HL-60 (cell line): ENCODE results near the gene NEDD4.

Experiments
- POLR2AphosphoS5 ChIP-seq: IDR thresholded peaks from 2 replicates; pipeline ENCODE4 v1.6.1; 2012; ENCODE audit warnings: low read depth
- SPI1 ChIP-seq: IDR thresholded peaks from 2 replicates; pipeline ENCODE4 v1.6.1; 2012; ENCODE audit warnings: low read depth, mild to moderate bottlenecking, borderline replicate concordance
- TF ChIP-seq, protein P1 (sequence below): IDR thresholded peaks from one replicate; pipeline ENCODE4 v1.5.1; 2011; ENCODE audit warnings: low read length, control low read depth, inconsistent platforms; ENCODE audit not compliant: insufficient read depth
- TF ChIP-seq, protein P2 (sequence below): IDR thresholded peaks from 2 replicates; pipeline ENCODE4 v1.6.1; 2012; ENCODE audit warnings: low read depth; ENCODE audit not compliant: insufficient replicate concordance

DNA sequence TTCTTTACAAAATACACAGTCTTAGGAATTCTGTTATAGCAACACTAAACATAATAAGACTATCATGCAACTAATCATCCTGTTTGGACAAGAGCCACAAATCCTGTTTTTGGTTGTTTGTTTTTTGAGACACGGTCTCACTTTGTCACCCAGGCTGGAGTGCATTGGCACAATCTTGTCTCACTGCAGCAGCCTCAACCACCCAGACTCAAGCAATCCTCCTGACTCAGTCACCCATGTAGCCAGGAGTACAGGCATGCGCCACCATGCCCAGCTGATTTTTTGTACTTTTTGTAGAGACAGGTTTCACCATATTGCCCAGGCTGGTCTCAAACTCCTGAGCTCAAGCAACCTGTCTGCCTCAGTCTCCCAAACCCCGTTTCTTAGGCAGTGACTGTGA lies 28.3 kb downstream of the NEDD4 start:
- TF ChIP-seq, protein P1, sequence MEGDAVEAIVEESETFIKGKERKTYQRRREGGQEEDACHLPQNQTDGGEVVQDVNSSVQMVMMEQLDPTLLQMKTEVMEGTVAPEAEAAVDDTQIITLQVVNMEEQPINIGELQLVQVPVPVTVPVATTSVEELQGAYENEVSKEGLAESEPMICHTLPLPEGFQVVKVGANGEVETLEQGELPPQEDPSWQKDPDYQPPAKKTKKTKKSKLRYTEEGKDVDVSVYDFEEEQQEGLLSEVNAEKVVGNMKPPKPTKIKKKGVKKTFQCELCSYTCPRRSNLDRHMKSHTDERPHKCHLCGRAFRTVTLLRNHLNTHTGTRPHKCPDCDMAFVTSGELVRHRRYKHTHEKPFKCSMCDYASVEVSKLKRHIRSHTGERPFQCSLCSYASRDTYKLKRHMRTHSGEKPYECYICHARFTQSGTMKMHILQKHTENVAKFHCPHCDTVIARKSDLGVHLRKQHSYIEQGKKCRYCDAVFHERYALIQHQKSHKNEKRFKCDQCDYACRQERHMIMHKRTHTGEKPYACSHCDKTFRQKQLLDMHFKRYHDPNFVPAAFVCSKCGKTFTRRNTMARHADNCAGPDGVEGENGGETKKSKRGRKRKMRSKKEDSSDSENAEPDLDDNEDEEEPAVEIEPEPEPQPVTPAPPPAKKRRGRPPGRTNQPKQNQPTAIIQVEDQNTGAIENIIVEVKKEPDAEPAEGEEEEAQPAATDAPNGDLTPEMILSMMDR: no peak
- TF ChIP-seq POLR2AphosphoS5: no peak
- TF ChIP-seq, protein P2, sequence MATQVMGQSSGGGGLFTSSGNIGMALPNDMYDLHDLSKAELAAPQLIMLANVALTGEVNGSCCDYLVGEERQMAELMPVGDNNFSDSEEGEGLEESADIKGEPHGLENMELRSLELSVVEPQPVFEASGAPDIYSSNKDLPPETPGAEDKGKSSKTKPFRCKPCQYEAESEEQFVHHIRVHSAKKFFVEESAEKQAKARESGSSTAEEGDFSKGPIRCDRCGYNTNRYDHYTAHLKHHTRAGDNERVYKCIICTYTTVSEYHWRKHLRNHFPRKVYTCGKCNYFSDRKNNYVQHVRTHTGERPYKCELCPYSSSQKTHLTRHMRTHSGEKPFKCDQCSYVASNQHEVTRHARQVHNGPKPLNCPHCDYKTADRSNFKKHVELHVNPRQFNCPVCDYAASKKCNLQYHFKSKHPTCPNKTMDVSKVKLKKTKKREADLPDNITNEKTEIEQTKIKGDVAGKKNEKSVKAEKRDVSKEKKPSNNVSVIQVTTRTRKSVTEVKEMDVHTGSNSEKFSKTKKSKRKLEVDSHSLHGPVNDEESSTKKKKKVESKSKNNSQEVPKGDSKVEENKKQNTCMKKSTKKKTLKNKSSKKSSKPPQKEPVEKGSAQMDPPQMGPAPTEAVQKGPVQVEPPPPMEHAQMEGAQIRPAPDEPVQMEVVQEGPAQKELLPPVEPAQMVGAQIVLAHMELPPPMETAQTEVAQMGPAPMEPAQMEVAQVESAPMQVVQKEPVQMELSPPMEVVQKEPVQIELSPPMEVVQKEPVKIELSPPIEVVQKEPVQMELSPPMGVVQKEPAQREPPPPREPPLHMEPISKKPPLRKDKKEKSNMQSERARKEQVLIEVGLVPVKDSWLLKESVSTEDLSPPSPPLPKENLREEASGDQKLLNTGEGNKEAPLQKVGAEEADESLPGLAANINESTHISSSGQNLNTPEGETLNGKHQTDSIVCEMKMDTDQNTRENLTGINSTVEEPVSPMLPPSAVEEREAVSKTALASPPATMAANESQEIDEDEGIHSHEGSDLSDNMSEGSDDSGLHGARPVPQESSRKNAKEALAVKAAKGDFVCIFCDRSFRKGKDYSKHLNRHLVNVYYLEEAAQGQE: no peak
- TF ChIP-seq SPI1: no peak
